Right lobe of liver (tissue), 4 donors: Measurements from ENCODE around the gene GOLIM4.

ENCODE experiments used
- POLR2A ChIP-seq: fragments of 450-650 bp; IDR thresholded peaks from one replicate; pipeline ENCODE4 v1.6.1; 2017; ENCODE audit warnings: antibody characterized with exemption, mild to moderate bottlenecking
- TF ChIP-seq, protein P1 (sequence below), 4 donors: fragments of 200-600 bp in 3 of 4; fragments of 450-650 bp in 1 of 4; IDR thresholded peaks; one replicate each; pipeline versions ENCODE4 v1.5.1 to v1.8.0; 2016 to 2022; ENCODE audit warnings: antibody characterized with exemption in 4 of 4, mild to moderate bottlenecking in 2 of 4
- donor health status: DM: no; HTN: no; CAD: no.
- donor health status: DM: no; HTN: no; CAD: no.
- donor health status: DM: no; HTN: yes; CAD: no.

DNA sequence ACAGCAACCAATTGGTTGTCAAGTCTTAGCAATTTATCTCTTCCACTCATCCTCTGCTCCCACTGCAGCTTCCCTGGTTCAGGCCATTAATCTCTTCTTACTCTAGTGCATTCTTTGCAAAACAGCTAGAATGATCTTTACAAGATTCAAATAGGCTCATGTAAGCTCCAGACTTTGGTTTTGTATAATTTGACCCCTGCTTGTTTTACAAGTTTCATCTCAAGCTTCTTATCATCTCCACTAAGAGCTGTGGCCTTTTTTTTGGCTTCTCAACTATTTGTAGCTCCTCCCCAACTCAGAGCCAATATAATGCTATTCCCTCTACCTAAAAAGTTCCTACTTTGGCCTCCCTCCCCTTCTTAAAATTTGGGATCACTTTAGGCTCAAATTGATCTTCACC, 121.8 kb downstream of the GOLIM4 start:
- TF ChIP-seq, protein P1, sequence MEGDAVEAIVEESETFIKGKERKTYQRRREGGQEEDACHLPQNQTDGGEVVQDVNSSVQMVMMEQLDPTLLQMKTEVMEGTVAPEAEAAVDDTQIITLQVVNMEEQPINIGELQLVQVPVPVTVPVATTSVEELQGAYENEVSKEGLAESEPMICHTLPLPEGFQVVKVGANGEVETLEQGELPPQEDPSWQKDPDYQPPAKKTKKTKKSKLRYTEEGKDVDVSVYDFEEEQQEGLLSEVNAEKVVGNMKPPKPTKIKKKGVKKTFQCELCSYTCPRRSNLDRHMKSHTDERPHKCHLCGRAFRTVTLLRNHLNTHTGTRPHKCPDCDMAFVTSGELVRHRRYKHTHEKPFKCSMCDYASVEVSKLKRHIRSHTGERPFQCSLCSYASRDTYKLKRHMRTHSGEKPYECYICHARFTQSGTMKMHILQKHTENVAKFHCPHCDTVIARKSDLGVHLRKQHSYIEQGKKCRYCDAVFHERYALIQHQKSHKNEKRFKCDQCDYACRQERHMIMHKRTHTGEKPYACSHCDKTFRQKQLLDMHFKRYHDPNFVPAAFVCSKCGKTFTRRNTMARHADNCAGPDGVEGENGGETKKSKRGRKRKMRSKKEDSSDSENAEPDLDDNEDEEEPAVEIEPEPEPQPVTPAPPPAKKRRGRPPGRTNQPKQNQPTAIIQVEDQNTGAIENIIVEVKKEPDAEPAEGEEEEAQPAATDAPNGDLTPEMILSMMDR (IDR thresholded peaks at IDR 0.05) = no peak
- TF ChIP-seq POLR2A = no peak
